Suppressor macrophage treated with lipopolysaccharide for 1 hour (primary cell): ENCODE measurements around the gene ABLIM3.
A peak's percentile ranks its signal among the peaks of the same experiment; 100 is the strongest.
"Not testable (repeated sequence)": the region's sequence is repeated elsewhere in the genome, so short reads cannot be mapped to it uniquely, and the experiment has no call there.

Source experiments
- DNase-seq, 3 donors: peaks; one replicate each; pipeline ENCODE4 v3.0.0-alpha.2; 2020 to 2022

ABLIM3 gene

GRCh38 chr5:149262315-149262714 is 121.0 kb downstream of the ABLIM3 start:
- no peak for DNase-seq

GRCh38 chr5:149264439-149265067 is 123.3 kb downstream of the ABLIM3 start:
- DNase-seq: no peak

GRCh38 chr5:149265068-149265465 is 123.8 kb downstream of the ABLIM3 start:
- DNase-seq: no peak

- peak; percentile 66 to 76 (median 75) for DNase-seq
Observed at GRCh38 chr5:149265597-149265996, 124.3 kb downstream of the ABLIM3 start.

GRCh38 chr5:149267241-149267973 is 126.1 kb downstream of the ABLIM3 start:
- no peak for DNase-seq

GRCh38 chr5:149268928-149269557 is 127.8 kb downstream of the ABLIM3 start:
- peak; percentile 63 to 87 (median 82) for DNase-seq

- DNase-seq: no peak
Observed at GRCh38 chr5:149271195-149271715, 130.0 kb downstream of the ABLIM3 start.

- DNase-seq: peak; percentile 51 to 71 (median 58)
Observed at GRCh38 chr5:149271716-149272563, 130.6 kb downstream of the ABLIM3 start, which contains the start of gene AFAP1L1. TSS of gene AFAP1L1 (plus strand) at chr5:149271859. CDS start at chr5:149271969, 110 bp downstream.

GRCh38 chr5:149272781-149273180 is 131.5 kb downstream of the ABLIM3 start:
- not testable (repeated sequence) for DNase-seq

- no peak for DNase-seq
Observed at GRCh38 chr5:149273237-149273636, 131.9 kb downstream of the ABLIM3 start.

- DNase-seq: no peak
Observed at GRCh38 chr5:149273950-149274349, 132.7 kb downstream of the ABLIM3 start.

GRCh38 chr5:149274939-149275338 is 133.6 kb downstream of the ABLIM3 start:
- peak; percentile 40 to 57 (median 42) for DNase-seq

GRCh38 chr5:149277801-149278200 is 136.5 kb downstream of the ABLIM3 start:
- peak; percentile 45 to 61 (median 47) for DNase-seq

- DNase-seq: peak; percentile 81 to 90 (median 87)
Observed at GRCh38 chr5:149278451-149279210, 137.3 kb downstream of the ABLIM3 start.

GRCh38 chr5:149279661-149280060 is 138.4 kb downstream of the ABLIM3 start:
- DNase-seq: peak in 1 of 3 donors; percentile 15

- DNase-seq: no peak
Observed at GRCh38 chr5:149280124-149280523, 138.8 kb downstream of the ABLIM3 start.

GRCh38 chr5:149280802-149281201 is 139.5 kb downstream of the ABLIM3 start:
- DNase-seq: no peak

- no peak for DNase-seq
Observed at GRCh38 chr5:149282027-149282965, 141.0 kb downstream of the ABLIM3 start.

- DNase-seq: no peak
Observed at GRCh38 chr5:149282966-149283332, 141.7 kb downstream of the ABLIM3 start.

- DNase-seq: no peak
Observed at GRCh38 chr5:149283626-149284480, 142.6 kb downstream of the ABLIM3 start.
